BJ (cell line): ENCODE data around the gene TCF4. TPM values are rescaled to one million over a fixed set of nuclear protein-coding genes. Genes with fewer than 3 reads are reported as not detected.

ENCODE experiments used
- CTCF ChIA-PET: fragments of 350-600 bp; formaldehyde crosslinking; extraction: SDS; loops from one replicate; lab custom pipeline; 2021; ENCODE audit warnings: antibody characterized with exemption, inconsistent platforms; lab: Yijun Ruan, JAX
- POLR2A ChIA-PET: fragments of 300-600 bp; sonication (Branson Sonifier 250); formaldehyde crosslinking; extraction: SDS; loops from one replicate; lab custom pipeline; 2021; ENCODE audit warnings: antibody characterized with exemption; lab: Charles Lee
- DNase-seq: peaks from one replicate; pipeline ENCODE4 v3.0.0-alpha.2; 2011; ENCODE audit warnings: low read depth
- H3K27me3 ChIP-seq: 2 replicates; pipeline ENCODE4 v1.6.0; 2011; ENCODE audit warnings: low read length; ENCODE audit not compliant: control insufficient read depth, insufficient read depth
- H3K36me3 ChIP-seq: 2 replicates; pipeline ENCODE4 v1.5.1; 2011; ENCODE audit warnings: low read length; ENCODE audit not compliant: control insufficient read depth, insufficient read depth
- H3K4me3 ChIP-seq: 2 replicates; pipeline ENCODE4 v1.5.1; 2011; ENCODE audit warnings: low read depth, mild to moderate bottlenecking, control low read depth, low read length
- polyA plus RNA-seq: library from polyadenylated mRNA; depleted of rRNA; stranded (reverse); fragments of >200 nt; gene quantifications from 2 replicates; pipeline ENCODE4 v1.2.3, GENCODE V29; 2011
- TF ChIP-seq, protein P1 (sequence below): IDR thresholded peaks from 2 replicates; pipeline ENCODE4 v1.5.1; 2011; ENCODE audit warnings: low read depth, mild to moderate bottlenecking, control low read depth, inconsistent platforms, low read length, moderate library complexity; ENCODE audit not compliant: insufficient read depth

TCF4 gene
- polyA plus RNA-seq, 1 experiment, result 65.8 TPM

DNA sequence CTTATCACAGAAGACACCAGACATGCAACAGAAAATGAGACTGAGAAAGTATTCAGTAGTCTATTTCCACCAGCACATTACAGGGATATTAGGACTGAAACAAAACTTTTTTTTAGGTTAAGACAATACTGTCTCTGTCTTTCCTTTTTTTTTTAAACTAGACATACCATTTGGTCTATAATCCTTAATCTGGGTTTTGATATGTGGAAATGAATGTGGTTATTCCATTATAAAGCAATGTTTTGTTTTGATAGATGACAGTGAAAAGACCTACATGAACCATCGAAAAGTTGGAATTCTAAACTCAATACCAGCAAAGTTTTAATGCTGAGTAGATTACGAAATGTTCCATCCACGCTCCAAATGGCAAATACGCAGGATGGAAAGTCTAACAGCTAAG, 123.4 kb downstream of the TCF4 start:
- Histone ChIP-seq H3K4me3 (no peak overlapping the region), H3K36me3 (no peaks in the 10 kb centered on the region), H3K27me3 (no peaks in the 10 kb centered on the region)
- ChIA-PET CTCF (no interaction called here), POLR2A (no interaction called here)
- no peak for DNase-seq
- TF ChIP-seq, protein P1, sequence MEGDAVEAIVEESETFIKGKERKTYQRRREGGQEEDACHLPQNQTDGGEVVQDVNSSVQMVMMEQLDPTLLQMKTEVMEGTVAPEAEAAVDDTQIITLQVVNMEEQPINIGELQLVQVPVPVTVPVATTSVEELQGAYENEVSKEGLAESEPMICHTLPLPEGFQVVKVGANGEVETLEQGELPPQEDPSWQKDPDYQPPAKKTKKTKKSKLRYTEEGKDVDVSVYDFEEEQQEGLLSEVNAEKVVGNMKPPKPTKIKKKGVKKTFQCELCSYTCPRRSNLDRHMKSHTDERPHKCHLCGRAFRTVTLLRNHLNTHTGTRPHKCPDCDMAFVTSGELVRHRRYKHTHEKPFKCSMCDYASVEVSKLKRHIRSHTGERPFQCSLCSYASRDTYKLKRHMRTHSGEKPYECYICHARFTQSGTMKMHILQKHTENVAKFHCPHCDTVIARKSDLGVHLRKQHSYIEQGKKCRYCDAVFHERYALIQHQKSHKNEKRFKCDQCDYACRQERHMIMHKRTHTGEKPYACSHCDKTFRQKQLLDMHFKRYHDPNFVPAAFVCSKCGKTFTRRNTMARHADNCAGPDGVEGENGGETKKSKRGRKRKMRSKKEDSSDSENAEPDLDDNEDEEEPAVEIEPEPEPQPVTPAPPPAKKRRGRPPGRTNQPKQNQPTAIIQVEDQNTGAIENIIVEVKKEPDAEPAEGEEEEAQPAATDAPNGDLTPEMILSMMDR, result no peak

DNA sequence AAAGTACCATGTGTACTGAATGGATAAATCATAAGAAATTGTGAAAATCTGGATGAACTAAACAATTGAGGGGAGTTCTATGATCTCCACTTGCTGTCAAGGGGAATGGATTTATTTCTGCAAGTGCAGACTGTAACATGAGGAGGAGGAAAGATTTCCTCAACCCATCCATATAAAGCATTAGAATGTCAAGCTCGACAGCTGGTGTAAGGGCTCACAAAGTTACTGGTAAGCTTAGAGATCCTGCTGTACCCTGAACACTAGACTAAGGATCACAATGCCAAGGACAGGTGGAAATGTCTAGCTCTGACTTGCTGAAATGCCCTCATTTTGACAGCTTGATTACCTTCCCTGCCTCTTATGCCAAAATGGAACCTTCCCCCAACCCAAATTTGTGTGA, 125.3 kb downstream of the TCF4 start:
- no peak for DNase-seq
- no peaks in the 10 kb centered on the region for H3K27me3 ChIP-seq
- ChIA-PET CTCF (no interaction called here), POLR2A (no interaction called here)
- H3K4me3 ChIP-seq, result no peak overlapping the region
- TF ChIP-seq, protein P1, result no peak
- no peaks in the 10 kb centered on the region for H3K36me3 ChIP-seq

DNA sequence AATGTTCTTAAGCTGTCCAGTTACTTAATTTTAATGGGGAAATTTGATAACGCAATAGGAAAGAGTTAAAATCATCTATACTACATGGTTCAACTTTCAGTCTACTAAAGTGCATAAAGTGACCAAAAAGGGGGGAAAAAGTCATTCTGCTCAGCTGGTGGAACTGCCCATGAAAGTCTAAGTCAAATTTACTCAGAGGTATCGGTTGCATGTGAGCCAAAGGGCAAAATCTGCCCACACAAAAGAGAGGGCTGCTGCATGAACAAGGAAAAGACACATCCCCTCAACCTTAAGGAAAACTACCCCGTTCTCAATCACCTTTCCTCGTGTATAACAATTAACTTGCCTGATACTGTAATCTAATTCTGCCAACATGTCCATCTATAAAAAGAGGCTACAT, 126.1 kb downstream of the TCF4 start:
- TF ChIP-seq, protein P1, result no peak
- ChIA-PET CTCF (no interaction called here), POLR2A (no interaction called here)
- no peaks in the 10 kb centered on the region for H3K27me3 ChIP-seq
- H3K36me3 ChIP-seq, result no peaks in the 10 kb centered on the region
- no peak overlapping the region for H3K4me3 ChIP-seq
- DNase-seq, result no peak

DNA sequence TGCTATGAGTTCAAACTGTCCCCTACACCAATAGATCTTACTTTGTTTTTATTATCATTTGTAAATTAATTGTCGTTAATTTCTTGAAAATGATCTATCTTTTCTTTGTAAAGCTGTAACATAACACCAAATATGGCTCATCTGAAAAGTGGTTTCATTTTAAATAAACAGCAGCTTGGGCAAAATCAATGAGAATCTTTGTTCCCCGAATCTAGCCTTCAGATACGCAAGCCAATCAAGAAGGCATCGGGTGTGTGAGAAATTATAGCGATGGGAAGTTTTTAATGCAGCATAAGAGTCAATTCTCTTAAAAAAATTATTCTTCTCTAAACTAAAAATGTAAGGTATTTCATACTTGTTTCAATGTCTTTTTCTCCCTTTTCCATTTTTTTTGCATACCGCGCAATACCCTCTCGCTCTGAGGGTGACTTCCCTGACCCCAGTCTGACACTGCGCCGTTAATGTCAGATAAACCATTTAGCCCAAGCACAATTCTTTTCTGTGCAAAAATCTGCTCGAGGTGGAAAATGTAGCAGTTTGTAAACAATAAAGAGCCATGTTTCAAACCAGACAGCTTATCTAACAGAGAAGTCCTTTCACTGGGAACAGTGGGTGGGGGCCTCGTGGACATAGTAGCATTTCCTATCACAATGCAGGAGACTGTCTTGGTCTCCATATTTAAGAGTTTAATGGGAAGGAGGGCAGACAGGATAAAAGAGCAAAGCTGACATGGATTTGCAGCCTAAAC, 129.4 kb downstream of the TCF4 start:
- Histone ChIP-seq H3K27me3 (no peaks in the 10 kb centered on the region), H3K36me3 (no peaks in the 10 kb centered on the region), H3K4me3 (no peak overlapping the region)
- TF ChIP-seq, protein P1, result no peak
- DNase-seq, result no peak
- CTCF ChIA-PET, result interaction anchor here (0.6 to 0.9 kb wide), 2 partner anchors 15 to 25 kb away, joined by 3 read pairs; no protein-coding TSS in a partner anchor
- POLR2A ChIA-PET, result no interaction called here

DNA sequence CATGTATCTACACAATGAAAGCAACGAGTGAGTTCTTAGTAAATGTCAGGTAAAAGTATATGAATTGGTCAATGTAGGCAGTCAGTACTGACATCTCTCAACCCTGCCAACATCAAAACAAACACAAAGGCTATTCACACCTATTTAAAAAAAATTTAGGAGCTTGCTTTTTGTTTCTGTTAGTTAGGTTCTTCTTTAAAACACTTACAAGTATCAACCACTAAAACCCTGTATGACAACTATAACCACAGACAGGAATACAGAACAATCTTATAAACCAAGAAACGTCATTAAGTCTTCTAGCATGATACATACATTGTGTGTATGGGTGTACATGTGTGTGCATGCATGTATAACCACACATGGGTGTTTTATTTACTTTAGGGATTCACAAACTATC, 131.0 kb downstream of the TCF4 start:
- no peak for DNase-seq
- Histone ChIP-seq H3K36me3 (no peaks in the 10 kb centered on the region), H3K27me3 (no peaks in the 10 kb centered on the region), H3K4me3 (no peak overlapping the region)
- POLR2A ChIA-PET, result no interaction called here
- CTCF ChIA-PET, result interaction anchor here (0.7 to 1.8 kb wide), 3 partner anchors 11 to 123 kb away, joined by 3 to 6 read pairs (median 4); no protein-coding TSS in a partner anchor
- TF ChIP-seq, protein P1, result no peak
